HepG2 (cell line): ENCODE results near the gene TMEM134. TPM values are rescaled to one million over a fixed set of nuclear protein-coding genes. Genes with fewer than 3 reads are reported as not detected.
A peak's percentile ranks its signal among the peaks of the same experiment; 100 is the strongest.

ENCODE experiments used
- ATAC-seq: fragments of 200-7000 bp; cut with Tn5 transposase; 3 replicates; pipeline ENCODE4 v1.9.1; 2020; ENCODE audit warnings: mild to moderate bottlenecking, moderate library complexity
- BruUV-seq: library from RNA; stranded (reverse); fragments of 400-500 nt; replicated peaks from 2 replicates; lab custom pipeline; 2021; lab: Mats Ljungman, UMichigan
- CTCF ChIA-PET: fragments of 300-600 bp; formaldehyde crosslinking; extraction: SDS; loops from one replicate; lab custom pipeline; 2021; ENCODE audit warnings: low total read pairs, inconsistent platforms, low intra/inter-chr PET ratio; lab: Yijun Ruan, JAX
- POLR2A ChIA-PET: fragments of 350-600 bp; sonication (Branson Sonifier 250); formaldehyde crosslinking; loops from one replicate; lab custom pipeline; 2020; ENCODE audit warnings: antibody characterized with exemption, inconsistent platforms; lab: Yijun Ruan, JAX
- DNase-seq: peaks from one replicate; pipeline ENCODE4 v3.0.0-alpha.2; 2015; ENCODE audit warnings: low spot score
- FAIRE-seq: peaks from 3 replicates; lab custom pipeline; 2011; peaks lifted over from hg19 to GRCh38; lab: Jason Lieb, UNC
- H2AFZ ChIP-seq: one replicate; pipeline ENCODE4 v1.6.1; 2011; ENCODE audit warnings: low read length, inconsistent platforms
- H3K27ac ChIP-seq: fragments of 300-600 bp; 3 replicates; pipeline ENCODE4 v1.8.0; 2011; ENCODE audit warnings: mixed run types, mild to moderate bottlenecking, mixed read lengths, low read length, inconsistent platforms; ENCODE audit not compliant: insufficient read depth; ENCODE audit errors: extremely low read length
- H3K27me3 ChIP-seq, 2 experiments: fragments of 200-600 bp in 1 of 2; 2 replicates in 1 of 2; 3 replicates in 1 of 2; pipeline versions ENCODE4 v1.6.0 to v1.8.0; 2011; ENCODE audit warnings: low read length in 2 of 2, mild to moderate bottlenecking in 2 of 2, moderate library complexity in 2 of 2, inconsistent platforms in 1 of 2; ENCODE audit not compliant: insufficient read depth in 2 of 2, control insufficient read depth in 1 of 2
- H3K36me3 ChIP-seq, 2 experiments: fragments of 200-600 bp in 1 of 2; replicated peaks in 1 of 2; 2 replicates in 1 of 2; 3 replicates in 1 of 2; pipeline versions ENCODE4 v1.5.1 to v1.8.0; 2011; ENCODE audit warnings: low read length in 2 of 2, inconsistent platforms in 1 of 2; ENCODE audit not compliant: insufficient read depth in 2 of 2, control insufficient read depth in 1 of 2
- H3K4me1 ChIP-seq: 2 replicates; pipeline ENCODE4 v1.5.1; 2012; ENCODE audit warnings: low read length, inconsistent platforms; ENCODE audit not compliant: insufficient read depth
- H3K4me2 ChIP-seq: 2 replicates; pipeline ENCODE4 v1.6.0; 2011; ENCODE audit warnings: low read depth, low read length, inconsistent platforms
- H3K4me3 ChIP-seq, 3 experiments: fragments of 200-600 bp in 1 of 3; sonication (generic), shearing (Covaris generic) in 1 of 3; replicated peaks in 1 of 3; 2 replicates each; pipeline ENCODE4 v1.5.1; 2011 to 2016; ENCODE audit warnings: low read length in 3 of 3, inconsistent platforms in 2 of 3, low read depth in 2 of 3, mild to moderate bottlenecking in 2 of 3, control low read depth in 1 of 3, mixed read lengths in 1 of 3; ENCODE audit not compliant: insufficient read depth in 1 of 3
- H3K79me2 ChIP-seq: one replicate; pipeline ENCODE4 v1.6.1; 2011; ENCODE audit warnings: low read length, inconsistent platforms; ENCODE audit not compliant: insufficient read depth
- H3K9ac ChIP-seq: 2 replicates; pipeline ENCODE4 v1.6.0; 2011; ENCODE audit warnings: mild to moderate bottlenecking, low read depth, low read length, inconsistent platforms; ENCODE audit not compliant: insufficient read depth
- H3K9me3 ChIP-seq: 2 replicates; pipeline ENCODE4 v1.5.1; 2012; ENCODE audit warnings: mild to moderate bottlenecking, low read length
- H4K20me1 ChIP-seq: 2 replicates; pipeline ENCODE4 v1.6.0; 2011; ENCODE audit warnings: inconsistent platforms, mild to moderate bottlenecking, low read length, moderate library complexity; ENCODE audit not compliant: insufficient read depth
- KDM2A ChIP-seq: sonication (generic); formaldehyde crosslinking; IDR thresholded peaks from 2 replicates; pipeline ENCODE4 v1.4.0; 2020; ENCODE audit warnings: low read depth, missing genetic modification reagents, borderline replicate concordance
- MIER3 ChIP-seq: IDR thresholded peaks from 2 replicates; pipeline ENCODE4 v1.6.1; 2016; ENCODE audit warnings: missing compliant biosample characterization, borderline replicate concordance
- POLR2G ChIP-seq: fragments of 200-400 bp; formaldehyde crosslinking; IDR thresholded peaks from 2 replicates; pipeline ENCODE4 v1.6.1; 2018; ENCODE audit warnings: mild to moderate bottlenecking, low read depth, low read length, moderate library complexity
- ZBTB34 ChIP-seq: sonication (generic); formaldehyde crosslinking; IDR thresholded peaks from 2 replicates; pipeline ENCODE4 v1.8.0; 2022; ENCODE audit warnings: mild to moderate bottlenecking, missing genetic modification reagents
- ZFP62 ChIP-seq: sonication (generic); formaldehyde crosslinking; IDR thresholded peaks from 2 replicates; pipeline ENCODE4 v1.4.0; 2020; ENCODE audit warnings: missing genetic modification reagents
- ZMYM2 ChIP-seq: sonication (generic); formaldehyde crosslinking; IDR thresholded peaks from 2 replicates; pipeline ENCODE4 v1.8.0; 2022; ENCODE audit warnings: mild to moderate bottlenecking, missing genetic modification reagents
- ZNF121 ChIP-seq: sonication (generic); formaldehyde crosslinking; IDR thresholded peaks from 2 replicates; pipeline ENCODE4 v1.5.0; 2020; ENCODE audit warnings: mild to moderate bottlenecking, missing genetic modification reagents
- ZNF629 ChIP-seq: sonication (generic); formaldehyde crosslinking; conservative IDR thresholded peaks from 2 replicates; pipeline ENCODE4 v1.5.0; 2020; ENCODE audit warnings: missing genetic modification reagents
- ZNF737 ChIP-seq: sonication (generic); formaldehyde crosslinking; IDR thresholded peaks from 2 replicates; pipeline ENCODE4 v1.5.0; 2020; ENCODE audit warnings: missing genetic modification reagents, mild to moderate bottlenecking, borderline replicate concordance
- ZNF839 ChIP-seq: sonication (generic); formaldehyde crosslinking; IDR thresholded peaks from 2 replicates; pipeline ENCODE4 v1.4.0; 2020; ENCODE audit warnings: missing genetic modification reagents, mild to moderate bottlenecking, borderline replicate concordance
- WGBS: methylation state at CpG from one replicate; pipeline ENCODE4 v1.1.6; 2017; ENCODE audit warnings: low lambda C conversion rate; 5-methylcytosine and 5-hydroxymethylcytosine counted together
- in situ Hi-C: cut with HindIII; loops from 2 replicates; pipeline ENCODE4 v1.10.0; 2017; ENCODE audit warnings: low pct_unique_long_range_greater_than_20kb; ENCODE audit not compliant: extremely low pct_ligation_motif_present
- intact Hi-C: fragments of 100-400 bp; cut with micrococcal nuclease; formaldehyde crosslinking; loops from one replicate; pipeline ENCODE4 v1.10.0; 2022; ENCODE audit not compliant: unreplicated experiment
- polyA plus RNA-seq, 8 experiments: library from polyadenylated mRNA; depleted of rRNA in 3 of 8; stranded (reverse) in 7 of 8; unstranded in 1 of 8; fragments of >200 nt; fragmentation: Illumina TruSeq in 4 of 8; extraction: Trizol in 4 of 8; gene quantifications; 2 replicates each; pipeline versions ENCODE4 v1.2.1 to v1.2.3, GENCODE V29; 2011 to 2016; ENCODE audit warnings: low read depth in 4 of 8, missing spikeins in 1 of 8, mixed read lengths in 1 of 8; ENCODE audit not compliant: insufficient read depth in 1 of 8
- total RNA-seq, 5 experiments: library from RNA; depleted of rRNA; stranded (reverse); fragments of >200 nt; fragmentation: Illumina TruSeq; extraction: Trizol; gene quantifications; 2 replicates each; pipeline ENCODE4 v1.2.3, GENCODE V29; 2016; ENCODE audit warnings: low read depth in 1 of 5
- TF ChIP-seq, protein P1 (sequence below): IDR thresholded peaks from 2 replicates; pipeline ENCODE4 v1.4.0; 2020; ENCODE audit warnings: mild to moderate bottlenecking, missing genetic modification reagents

The TMEM134 gene
- total and polyA plus RNA-seq, 2 of the 13 experiments (the other 11 are each of a cell fraction or from before 2014, with no cell fraction given): 6.9 to 26.9 TPM

- in situ Hi-C loops: no loop called here
- FAIRE-seq: no peak
- H3K4me1 ChIP-seq: peaks cover 35% of the 10 kb centered on the region
- no peak for ATAC-seq
- intact Hi-C loops: no loop called here
- no peak overlapping the region for H3K4me3 ChIP-seq
- H3K9ac ChIP-seq: no peak overlapping the region
- no TSS peak for BruUV-seq
- peaks cover 0 to 3% of the 10 kb centered on the region in 2 experiments; a peak in 2 of 5 replicates for H3K36me3 ChIP-seq
- no peak overlapping the region for H2AFZ ChIP-seq
- DNase-seq: no peak
- CTCF ChIA-PET: no interaction called here
- H3K4me2 ChIP-seq: no peak overlapping the region
- no peaks in the 10 kb centered on the region for H4K20me1 ChIP-seq
- H3K79me2 ChIP-seq: peaks cover 3% of the 10 kb centered on the region
- no peak for TF ChIP-seq ZMYM2 (CRISPR knock-in tag)
- TF ChIP-seq ZNF121: peak; percentile 66; the same call in 1 of the 2 replicates
- WGBS: 90% methylated on average over 5 of the region's 5 CpGs
- H3K27ac ChIP-seq: no peak overlapping the region
- H3K9me3 ChIP-seq: no peaks in the 10 kb centered on the region
- POLR2A ChIA-PET: interaction anchor here (2.2 kb wide), 1 partner anchor 10 kb away, joined by 5 read pairs; no protein-coding TSS in a partner anchor
- peaks cover 2 to 11% of the 10 kb centered on the region in 2 experiments; a peak in 2 of 5 replicates for H3K27me3 ChIP-seq
These were observed 23.5 kb downstream of the TMEM134 start for GRCh38 chr11:67445515-67445914.

DNA sequence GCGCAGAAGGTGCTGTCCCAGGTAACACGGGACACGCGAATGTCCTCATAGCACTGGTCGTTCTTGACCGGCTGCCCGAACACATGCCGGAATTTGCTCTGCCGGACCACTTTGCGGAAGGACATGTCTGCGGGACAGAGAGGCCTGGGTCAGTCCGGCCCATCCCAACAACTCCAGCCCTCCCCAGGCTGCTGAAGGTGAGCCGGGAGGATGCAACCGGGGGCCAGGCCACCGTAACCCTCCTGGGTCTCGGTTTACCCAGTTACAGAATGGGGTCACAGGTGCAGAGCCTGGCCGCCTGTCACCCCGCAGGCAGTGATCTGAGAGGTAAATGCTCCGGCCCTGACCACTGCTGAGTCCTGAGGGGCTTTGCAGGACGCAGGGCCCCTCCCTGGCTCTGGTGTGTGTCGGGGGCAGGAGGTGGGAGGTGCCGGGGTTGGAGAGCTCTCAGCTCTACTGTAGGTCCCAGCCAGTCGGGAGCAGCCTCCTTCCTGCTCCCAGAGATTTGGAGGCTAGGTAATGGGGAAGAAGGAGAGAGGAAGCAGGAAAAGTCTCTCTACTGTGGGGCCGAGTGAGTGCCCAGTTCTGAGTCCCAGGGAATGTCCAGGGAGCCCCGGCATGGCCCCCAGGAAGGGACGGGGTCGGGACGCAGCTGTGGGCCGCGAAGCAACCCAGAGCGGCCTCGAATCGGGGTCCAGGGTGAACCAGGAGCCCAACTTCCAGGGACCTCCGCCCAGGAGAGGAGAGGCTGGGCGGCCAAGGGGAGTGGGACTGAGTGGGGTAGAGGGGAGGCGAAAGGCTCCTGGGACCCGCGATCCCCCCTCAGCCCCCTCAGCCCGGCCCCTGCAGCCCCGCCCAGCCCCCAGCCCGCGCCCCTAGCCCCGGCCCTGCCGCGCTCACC lies 26.3 kb downstream of the TMEM134 start:
- peaks cover 27% of the 10 kb centered on the region for H3K4me1 ChIP-seq
- H3K4me2 ChIP-seq: peak overlapping the region; percentile 87
- no peak for DNase-seq
- 4% methylated on average over 14 of the region's 45 CpGs for WGBS
- no TSS peak for BruUV-seq
- peak overlapping the region; percentile 83 for H3K9ac ChIP-seq
- peak overlapping the region; percentile 84 to 97 (median 92) for H3K4me3 ChIP-seq
- peaks cover 3% of the 10 kb centered on the region for H3K79me2 ChIP-seq
- CTCF ChIA-PET: no interaction called here
- FAIRE-seq: no peak
- H3K27ac ChIP-seq: peak overlapping the region; percentile 63
- peaks cover 0 to 4% of the 10 kb centered on the region in 2 experiments; a peak in 2 of 5 replicates for H3K36me3 ChIP-seq
- peak; percentile 29 for ATAC-seq
- in situ Hi-C loops: no loop called here
- intact Hi-C loops: loop anchor here (2.0 kb wide), 1 partner anchor 14 kb away; the partner anchor contains the start of gene RPS6KB2
- POLR2A ChIA-PET: interaction anchor here (0.6 to 1.4 kb wide), 6 partner anchors 9 to 51 kb away, joined by 3 to 10 read pairs (median 4); partner anchors contain the start of genes GPR152, PPP1CA, RAD9A and RPS6KB2
- H3K27me3 ChIP-seq: peaks cover 0 to 1% of the 10 kb centered on the region in 2 experiments; a peak in 1 of 5 replicates
- H3K9me3 ChIP-seq: no peaks in the 10 kb centered on the region
- no peak overlapping the region for H2AFZ ChIP-seq
- H4K20me1 ChIP-seq: no peaks in the 10 kb centered on the region
- TF ChIP-seq, protein P1, sequence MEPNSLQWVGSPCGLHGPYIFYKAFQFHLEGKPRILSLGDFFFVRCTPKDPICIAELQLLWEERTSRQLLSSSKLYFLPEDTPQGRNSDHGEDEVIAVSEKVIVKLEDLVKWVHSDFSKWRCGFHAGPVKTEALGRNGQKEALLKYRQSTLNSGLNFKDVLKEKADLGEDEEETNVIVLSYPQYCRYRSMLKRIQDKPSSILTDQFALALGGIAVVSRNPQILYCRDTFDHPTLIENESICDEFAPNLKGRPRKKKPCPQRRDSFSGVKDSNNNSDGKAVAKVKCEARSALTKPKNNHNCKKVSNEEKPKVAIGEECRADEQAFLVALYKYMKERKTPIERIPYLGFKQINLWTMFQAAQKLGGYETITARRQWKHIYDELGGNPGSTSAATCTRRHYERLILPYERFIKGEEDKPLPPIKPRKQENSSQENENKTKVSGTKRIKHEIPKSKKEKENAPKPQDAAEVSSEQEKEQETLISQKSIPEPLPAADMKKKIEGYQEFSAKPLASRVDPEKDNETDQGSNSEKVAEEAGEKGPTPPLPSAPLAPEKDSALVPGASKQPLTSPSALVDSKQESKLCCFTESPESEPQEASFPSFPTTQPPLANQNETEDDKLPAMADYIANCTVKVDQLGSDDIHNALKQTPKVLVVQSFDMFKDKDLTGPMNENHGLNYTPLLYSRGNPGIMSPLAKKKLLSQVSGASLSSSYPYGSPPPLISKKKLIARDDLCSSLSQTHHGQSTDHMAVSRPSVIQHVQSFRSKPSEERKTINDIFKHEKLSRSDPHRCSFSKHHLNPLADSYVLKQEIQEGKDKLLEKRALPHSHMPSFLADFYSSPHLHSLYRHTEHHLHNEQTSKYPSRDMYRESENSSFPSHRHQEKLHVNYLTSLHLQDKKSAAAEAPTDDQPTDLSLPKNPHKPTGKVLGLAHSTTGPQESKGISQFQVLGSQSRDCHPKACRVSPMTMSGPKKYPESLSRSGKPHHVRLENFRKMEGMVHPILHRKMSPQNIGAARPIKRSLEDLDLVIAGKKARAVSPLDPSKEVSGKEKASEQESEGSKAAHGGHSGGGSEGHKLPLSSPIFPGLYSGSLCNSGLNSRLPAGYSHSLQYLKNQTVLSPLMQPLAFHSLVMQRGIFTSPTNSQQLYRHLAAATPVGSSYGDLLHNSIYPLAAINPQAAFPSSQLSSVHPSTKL (CRISPR knock-in tag): no peak
- TF ChIP-seq ZNF839 (CRISPR knock-in tag): no peak
- no peak for TF ChIP-seq ZNF737 (CRISPR knock-in tag)
- 0 out of 2 replicates have a peak, but pooled peaks have one; percentile 31 for TF ChIP-seq POLR2G
- TF ChIP-seq ZFP62: no peak
- peak; percentile 80 for TF ChIP-seq ZNF629
- no peak for TF ChIP-seq ZBTB34 (CRISPR knock-in tag)
- TF ChIP-seq MIER3 (CRISPR knock-in tag): no peak
- TF ChIP-seq KDM2A (CRISPR knock-in tag): peak; percentile 29; the same call in 1 of the 2 replicates
